HG02759 (cell line): Measurements from ENCODE around the gene PKDREJ.
A peak's percentile ranks its signal among the peaks of the same experiment; 100 is the strongest.
"Not testable (repeated sequence)": the region's sequence is repeated elsewhere in the genome, so short reads cannot be mapped to it uniquely, and the experiment has no call there.

Experiments used
- ATAC-seq: cut with Tn5 transposase; IDR thresholded peaks from one replicate; pipeline ENCODE4 v1.9.1; 2021; ENCODE audit warnings: mild to moderate bottlenecking, moderate library complexity; ENCODE audit not compliant: unreplicated experiment

PKDREJ gene

GRCh38 chr22:46263216-46263590 is at the start of gene PKDREJ:
PKDREJ (minus strand) TSS chr22:46263343; CDS start chr22:46263322, 21 bp downstream.
- no peak for ATAC-seq

- ATAC-seq, result not testable (repeated sequence)
Observed at GRCh38 chr22:46312848-46313247, 49.7 kb upstream of the PKDREJ start.

GRCh38 chr22:46312056-46312455 is 48.9 kb upstream of the PKDREJ start:
- ATAC-seq, result no peak

GRCh38 chr22:46309526-46310085 is 46.5 kb upstream of the PKDREJ start:
- ATAC-seq, result no peak

- no peak for ATAC-seq
Observed at GRCh38 chr22:46308283-46308988, 45.3 kb upstream of the PKDREJ start.

GRCh38 chr22:46303347-46303965 is 40.3 kb upstream of the PKDREJ start:
- ATAC-seq, result no peak

- ATAC-seq, result no peak
Observed at GRCh38 chr22:46300491-46300890, 37.3 kb upstream of the PKDREJ start.

GRCh38 chr22:46299101-46299500 is 36.0 kb upstream of the PKDREJ start:
- ATAC-seq, result no peak

- ATAC-seq, result peak; percentile 12
Observed at GRCh38 chr22:46297151-46297812, 34.1 kb upstream of the PKDREJ start.

GRCh38 chr22:46296257-46297150 is 33.4 kb upstream of the PKDREJ start, which contains the start of gene GTSE1:
GTSE1 (plus strand) TSS chr22:46296870; CDS start chr22:46297401, 531 bp downstream.
- peak; percentile 97 for ATAC-seq

- no peak for ATAC-seq
Observed at GRCh38 chr22:46295277-46295971, 32.3 kb upstream of the PKDREJ start.

GRCh38 chr22:46294784-46295183 is 31.6 kb upstream of the PKDREJ start:
- no peak for ATAC-seq

GRCh38 chr22:46293577-46294260 is 30.6 kb upstream of the PKDREJ start:
- no peak for ATAC-seq

- ATAC-seq, result no peak
Observed at GRCh38 chr22:46292732-46293131, 29.6 kb upstream of the PKDREJ start.

GRCh38 chr22:46292173-46292572 is 29.0 kb upstream of the PKDREJ start:
- ATAC-seq, result no peak

- ATAC-seq, result no peak
Observed at GRCh38 chr22:46290843-46291785, 28.0 kb upstream of the PKDREJ start.

GRCh38 chr22:46290121-46290842 is 27.1 kb upstream of the PKDREJ start:
- ATAC-seq, result no peak
